Fibroblast of lung (primary cell): ENCODE measurements around the gene IFNA10. TPM values are rescaled to one million over a fixed set of nuclear protein-coding genes. Genes with fewer than 3 reads are reported as not detected.

Experiments
- DNase-seq, 2 donors: peaks; one replicate each; pipeline versions ENCODE4 v3.0.0 to v3.0.0-alpha.2; 2010; ENCODE audit warnings: low read depth in 2 of 2
- H2AFZ ChIP-seq: 2 replicates; pipeline ENCODE4 v1.5.1; 2012; ENCODE audit warnings: low read length, control low read depth, inconsistent platforms
- H3K27ac ChIP-seq: 2 replicates; pipeline ENCODE4 v1.5.1; 2011; ENCODE audit warnings: low read length, control low read depth; ENCODE audit not compliant: insufficient read depth
- H3K27me3 ChIP-seq: 2 replicates; pipeline ENCODE4 v1.5.1; 2011; ENCODE audit warnings: mild to moderate bottlenecking, low read length; ENCODE audit not compliant: control insufficient read depth, insufficient read depth
- H3K36me3 ChIP-seq: 2 replicates; pipeline ENCODE4 v1.5.1; 2011; ENCODE audit warnings: low read length; ENCODE audit not compliant: control insufficient read depth, insufficient read depth
- H3K4me1 ChIP-seq: 2 replicates; pipeline ENCODE4 v1.5.1; 2011; ENCODE audit warnings: low read length; ENCODE audit not compliant: control insufficient read depth, insufficient read depth; ENCODE audit errors: extremely low read depth
- H3K4me2 ChIP-seq: 2 replicates; pipeline ENCODE4 v1.5.1; 2011; ENCODE audit warnings: low read length, control low read depth; ENCODE audit not compliant: insufficient read depth; ENCODE audit errors: extremely low read depth
- H3K4me3 ChIP-seq, 4 experiments: fragments of 200-600 bp in 1 of 4; sonication (generic) in 1 of 4; replicated peaks in 1 of 4; 2 replicates each; pipeline ENCODE4 v1.5.1; 2011 to 2016; ENCODE audit warnings: low read length in 4 of 4, low read depth in 3 of 4, mild to moderate bottlenecking in 3 of 4, control low read depth in 2 of 4, inconsistent platforms in 1 of 4, mixed read lengths in 1 of 4; ENCODE audit not compliant: insufficient read depth in 1 of 4; ENCODE audit errors: control extremely low read depth in 1 of 4
- H3K79me2 ChIP-seq: 2 replicates; pipeline ENCODE4 v1.5.1; 2012; ENCODE audit warnings: mild to moderate bottlenecking, low read length, inconsistent platforms; ENCODE audit not compliant: control insufficient read depth, insufficient read depth
- H3K9ac ChIP-seq: 2 replicates; pipeline ENCODE4 v1.5.1; 2011; ENCODE audit warnings: mild to moderate bottlenecking, low read length, control low read depth; ENCODE audit not compliant: insufficient read depth
- H3K9me3 ChIP-seq: 2 replicates; pipeline ENCODE4 v1.5.1; 2012; ENCODE audit warnings: low read depth, low read length; ENCODE audit not compliant: control insufficient read depth, insufficient read depth
- H4K20me1 ChIP-seq: 2 replicates; pipeline ENCODE4 v1.5.1; 2011; ENCODE audit warnings: low read length; ENCODE audit not compliant: control insufficient read depth, insufficient read depth; ENCODE audit errors: extremely low read depth
- CTCF ChIP-seq, 2 donors: IDR thresholded peaks in 1 of 2; conservative IDR thresholded peaks in 1 of 2; 1 replicate in 1 of 2; 2 replicates in 1 of 2; pipeline ENCODE4 v1.5.1; 2011 to 2012; ENCODE audit warnings: low read length in 2 of 2, control low read depth in 1 of 2, inconsistent platforms in 1 of 2, low read depth in 1 of 2, mild to moderate bottlenecking in 1 of 2
- EZH2 ChIP-seq: IDR thresholded peaks from 2 replicates; pipeline ENCODE4 v1.5.1; 2012; ENCODE audit warnings: low read length, control low read depth, mild to moderate bottlenecking; ENCODE audit errors: missing control alignments
- polyA plus RNA-seq, 2 donors: library from polyadenylated mRNA; depleted of rRNA in 1 of 2; stranded (reverse) in 1 of 2; unstranded in 1 of 2; fragments of >200 nt; gene quantifications; 2 replicates each; pipeline ENCODE4 v1.2.1, GENCODE V29; 2011 to 2012; ENCODE audit warnings: missing spikeins in 1 of 2
- total RNA-seq: library from RNA; depleted of rRNA; stranded (reverse); fragments of >200 nt; gene quantifications from 2 replicates; pipeline ENCODE4 v1.2.1, GENCODE V29; 2014

The IFNA10 gene
- total and polyA plus RNA-seq, 2 donors (not counting 1 experiment from before 2014, with no cell fraction given) = not detected

- Histone ChIP-seq H3K4me2 (no peak overlapping the region), H2AFZ (no peak overlapping the region), H3K36me3 (no peaks in the 10 kb centered on the region), H3K79me2 (no peaks in the 10 kb centered on the region), H3K4me1 (no peaks in the 10 kb centered on the region), H3K27me3 (peaks cover 17% of the 10 kb centered on the region), H4K20me1 (no peaks in the 10 kb centered on the region), H3K9me3 (no peaks in the 10 kb centered on the region), H3K27ac (no peak overlapping the region), H3K9ac (no peak overlapping the region), H3K4me3 (no peak overlapping the region)
- TF ChIP-seq EZH2 = no peak
- no peak for TF ChIP-seq CTCF (conservative IDR thresholded peaks at IDR 0.05 in 1 of 2, IDR thresholded peaks at IDR 0.05 in 1 of 2; ENCODE audit: low read depth in 1 of 2, low read length in 2 of 2)
- DNase-seq = no peak
Measured at GRCh38 chr9:21251638-21252037, 44.7 kb upstream of the IFNA10 start.

- no peak overlapping the region for H3K4me2 ChIP-seq
- no peak overlapping the region for H3K9ac ChIP-seq
- H3K4me3 ChIP-seq = no peak overlapping the region
- TF ChIP-seq EZH2 = no peak
- TF ChIP-seq CTCF (conservative IDR thresholded peaks at IDR 0.05 in 1 of 2, IDR thresholded peaks at IDR 0.05 in 1 of 2; ENCODE audit: low read depth in 1 of 2, low read length in 2 of 2) = no peak
- H3K27ac ChIP-seq = no peak overlapping the region
- H3K36me3 ChIP-seq = no peaks in the 10 kb centered on the region
- H4K20me1 ChIP-seq = no peaks in the 10 kb centered on the region
- no peaks in the 10 kb centered on the region for H3K4me1 ChIP-seq
- DNase-seq = no peak
- no peak overlapping the region for H2AFZ ChIP-seq
- no peaks in the 10 kb centered on the region for H3K79me2 ChIP-seq
- H3K27me3 ChIP-seq = peaks cover 16% of the 10 kb centered on the region
- no peaks in the 10 kb centered on the region for H3K9me3 ChIP-seq
Measured at GRCh38 chr9:21251190-21251589, 44.2 kb upstream of the IFNA10 start.

- Histone ChIP-seq H3K79me2 (no peaks in the 10 kb centered on the region), H2AFZ (no peak overlapping the region), H3K27me3 (peaks cover under 1% of the 10 kb centered on the region), H3K36me3 (no peaks in the 10 kb centered on the region), H3K27ac (no peak overlapping the region), H3K9me3 (no peaks in the 10 kb centered on the region), H3K4me1 (no peaks in the 10 kb centered on the region), H3K4me2 (no peak overlapping the region), H3K9ac (no peak overlapping the region), H3K4me3 (no peak overlapping the region), H4K20me1 (no peaks in the 10 kb centered on the region)
- no peak for DNase-seq
- TF ChIP-seq CTCF (conservative IDR thresholded peaks at IDR 0.05 in 1 of 2, IDR thresholded peaks at IDR 0.05 in 1 of 2; ENCODE audit: low read depth in 1 of 2, low read length in 2 of 2) = no peak
- no peak for TF ChIP-seq EZH2
Measured at GRCh38 chr9:21244836-21245235, 37.9 kb upstream of the IFNA10 start.
